22Rv1 (cell line): Measurements from ENCODE around the gene PLEKHG4B.
"Not testable (repeated sequence)": the region's sequence is repeated elsewhere in the genome, so short reads cannot be mapped to it uniquely, and the experiment has no call there.

Experiments used
- H3K27ac ChIP-seq: fragments of 450-650 bp; 2 replicates; pipeline ENCODE4 v1.5.1; 2017
- CTCF ChIP-seq: fragments of 450-650 bp; IDR thresholded peaks from 2 replicates; pipeline ENCODE4 v1.5.1; 2017; ENCODE audit warnings: mild to moderate bottlenecking
- ZFX ChIP-seq: fragments of 450-650 bp; IDR thresholded peaks from 2 replicates; pipeline ENCODE4 v1.6.1; 2017; ENCODE audit warnings: antibody characterized with exemption, borderline replicate concordance

PLEKHG4B gene

DNA sequence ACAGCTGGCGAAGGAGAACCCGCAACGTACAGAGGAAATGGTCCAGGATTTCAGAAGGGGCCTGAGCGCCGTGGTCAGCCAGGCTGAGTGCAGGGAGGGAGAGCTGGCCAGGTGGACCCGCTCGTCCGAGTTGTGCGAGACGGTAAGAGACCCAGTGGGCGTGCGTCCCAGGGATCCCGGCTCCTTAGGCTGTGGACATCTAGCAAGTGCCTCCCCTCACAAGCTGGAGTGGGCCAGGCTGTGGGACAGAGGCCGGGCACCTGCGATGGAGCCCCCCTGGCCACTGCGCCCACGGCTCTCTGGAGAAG is 69.8 kb downstream of the PLEKHG4B start:
- TF ChIP-seq CTCF = no peak
- TF ChIP-seq ZFX = no peak
- H3K27ac ChIP-seq = no peak overlapping the region

DNA sequence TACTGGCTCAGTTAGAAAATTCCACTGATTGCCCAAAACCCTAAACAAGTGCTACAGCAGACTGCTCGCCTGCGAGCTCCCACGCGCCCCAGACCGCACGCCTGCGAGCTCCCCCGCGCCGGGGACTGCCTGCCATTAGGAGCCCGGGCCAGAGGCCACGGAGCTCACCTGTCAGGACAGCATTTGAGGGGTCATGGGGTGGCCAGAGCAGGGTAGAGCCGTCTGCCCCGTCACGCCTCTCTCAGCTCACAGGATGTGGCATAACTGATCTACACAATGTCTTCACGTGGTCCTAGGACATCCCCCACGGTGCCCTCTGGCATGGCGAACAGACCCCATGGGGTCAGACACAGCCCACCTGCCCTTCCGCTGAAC is 70.2 kb downstream of the PLEKHG4B start:
- TF ChIP-seq CTCF (no peak), ZFX (no peak)
- no peak overlapping the region for H3K27ac ChIP-seq

GRCh38 chr5:162565-163337 is 70.8 kb downstream of the PLEKHG4B start:
- H3K27ac ChIP-seq = no peak overlapping the region
- TF ChIP-seq CTCF (no peak), ZFX (no peak)

DNA sequence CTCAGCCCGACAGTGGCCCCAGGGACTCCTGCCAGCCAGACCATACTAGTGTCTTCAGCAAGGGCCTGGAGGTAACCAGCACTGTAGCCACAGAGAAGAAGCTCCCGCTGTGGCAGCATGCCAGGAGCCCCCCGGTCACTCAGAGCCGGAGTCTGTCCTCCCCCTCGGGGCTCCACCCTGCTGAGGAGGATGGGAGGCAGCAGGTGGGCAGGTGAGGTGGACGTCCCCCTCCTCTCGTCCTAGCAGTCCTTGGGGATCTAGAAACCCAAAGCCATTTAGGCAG is 71.3 kb downstream of the PLEKHG4B start:
- no peak for TF ChIP-seq CTCF
- no peak for TF ChIP-seq ZFX
- H3K27ac ChIP-seq = no peak overlapping the region

GRCh38 chr5:163841-164240 is 71.9 kb downstream of the PLEKHG4B start:
- H3K27ac ChIP-seq = no peak overlapping the region

GRCh38 chr5:164244-164643 is 72.3 kb downstream of the PLEKHG4B start:
- TF ChIP-seq CTCF (no peak), ZFX (no peak)
- H3K27ac ChIP-seq = no peak overlapping the region

More at GRCh38 chr5:163841-164240, 71.9 kb downstream of the PLEKHG4B start:
- no peak for TF ChIP-seq ZFX
- no peak for TF ChIP-seq CTCF

GRCh38 chr5:164783-165182 is 72.8 kb downstream of the PLEKHG4B start:
- H3K27ac ChIP-seq = not testable (repeated sequence)
